HPDE6-E6E7 (cell line): ENCODE measurements around the gene SPI1.

Experiments used
- DNase-seq: peaks from one replicate; pipeline ENCODE4 v3.0.0; 2011; ENCODE audit warnings: missing footprints; ENCODE audit errors: extremely low spot score

The SPI1 gene

GRCh38 chr11:47378010-47378835 lies at the start of gene SPI1:
TSS of gene SPI1 (minus strand) at chr11:47378547. CDS start at chr11:47378353, 194 bp downstream.
- DNase-seq: no peak

- peak; percentile 88 for DNase-seq
Observed at GRCh38 chr11:47426062-47426956, 48.0 kb upstream of the SPI1 start, which contains the start of gene PSMC3. TSS of gene PSMC3 (minus strand) at chr11:47426439. CDS start at chr11:47426279, 160 bp downstream.

DNA sequence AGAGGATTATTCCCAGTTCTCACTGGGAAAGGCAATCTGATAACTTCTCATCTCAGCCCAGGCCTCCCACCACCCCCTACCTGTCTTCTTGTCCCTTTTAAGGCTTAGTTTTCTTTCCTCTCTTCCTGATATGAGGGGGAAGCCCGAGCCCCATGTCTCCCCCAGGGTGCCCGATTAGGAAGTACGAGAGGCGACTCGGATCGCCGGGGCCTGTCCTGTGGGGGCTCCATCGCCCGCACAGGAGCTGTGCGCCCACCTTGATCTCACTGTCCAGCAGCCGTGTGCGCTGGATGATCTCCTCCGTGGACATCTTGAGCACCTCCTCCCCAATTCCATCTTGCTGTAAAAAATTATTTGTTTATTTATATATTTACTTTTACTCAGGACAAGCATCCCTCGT lies 47.3 kb upstream of the SPI1 start:
- no peak for DNase-seq

GRCh38 chr11:47418454-47419259 lies 40.3 kb upstream of the SPI1 start:
- no peak for DNase-seq

DNA sequence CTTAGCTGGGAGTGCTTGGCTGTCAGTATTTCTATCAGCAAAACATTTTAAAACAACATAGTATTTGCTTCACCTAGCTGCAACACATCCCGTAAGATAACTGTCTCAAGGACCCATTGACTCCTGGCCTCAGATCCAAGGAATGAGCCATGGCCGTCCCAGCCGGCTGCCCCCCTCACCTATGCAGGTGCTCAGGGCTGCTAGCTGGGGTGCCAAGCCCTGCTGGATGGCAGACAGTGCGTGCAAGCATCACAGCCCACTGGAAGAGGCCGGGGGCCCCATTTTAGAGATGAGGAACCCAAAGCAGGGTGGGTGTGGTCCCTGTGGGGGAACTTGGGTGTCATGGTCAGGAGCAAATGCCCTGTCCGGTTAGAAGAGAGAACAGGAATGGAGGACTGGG lies 39.4 kb upstream of the SPI1 start:
- DNase-seq: no peak

DNA sequence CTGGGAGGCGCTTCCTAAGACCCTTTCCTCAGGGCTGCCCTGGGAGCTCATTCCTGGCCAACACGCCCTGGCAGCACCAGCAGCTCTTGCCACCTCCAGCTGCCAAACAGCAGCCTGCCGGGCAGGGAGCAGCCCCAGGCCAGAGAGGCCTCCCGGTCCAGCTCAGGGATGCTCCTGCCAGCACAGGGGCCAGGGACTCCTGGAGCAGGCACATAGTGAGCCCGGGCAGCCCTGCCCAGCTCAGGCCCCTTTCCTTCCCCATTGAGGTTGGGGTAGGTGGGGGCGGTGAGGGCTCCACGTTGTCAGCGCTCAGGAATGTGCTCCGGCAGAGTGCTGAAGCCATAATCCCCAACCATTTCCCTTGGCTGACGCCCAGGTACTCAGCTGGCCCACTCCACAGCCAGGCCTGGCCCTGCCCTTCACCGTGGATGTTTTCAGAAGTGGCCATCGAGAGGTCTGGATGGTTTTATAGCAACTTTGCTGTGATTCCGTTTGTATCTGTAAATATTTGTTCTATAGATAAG lies 37.7 kb upstream of the SPI1 start:
- peak; percentile 94 for DNase-seq

- no peak for DNase-seq
Observed at GRCh38 chr11:47415091-47415854, 36.9 kb upstream of the SPI1 start.

DNA sequence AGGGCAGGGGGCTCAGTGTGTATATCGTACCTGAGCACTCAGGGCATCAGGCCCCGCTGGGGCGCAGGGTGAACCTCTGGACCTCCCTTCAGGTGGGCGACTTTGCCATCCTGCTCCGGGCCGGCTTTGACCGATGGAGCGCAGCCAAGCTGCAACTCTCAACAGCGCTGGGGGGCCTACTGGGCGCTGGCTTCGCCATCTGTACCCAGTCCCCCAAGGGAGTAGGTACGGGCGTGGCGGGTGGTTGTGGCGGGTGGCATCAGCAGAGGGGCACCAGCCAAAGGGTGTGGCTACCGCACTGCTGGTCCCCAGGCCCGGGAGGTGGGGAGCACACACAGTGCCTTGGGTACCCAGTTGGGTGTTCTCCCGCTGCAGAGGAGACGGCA lies 36.3 kb upstream of the SPI1 start:
- DNase-seq: no peak

DNA sequence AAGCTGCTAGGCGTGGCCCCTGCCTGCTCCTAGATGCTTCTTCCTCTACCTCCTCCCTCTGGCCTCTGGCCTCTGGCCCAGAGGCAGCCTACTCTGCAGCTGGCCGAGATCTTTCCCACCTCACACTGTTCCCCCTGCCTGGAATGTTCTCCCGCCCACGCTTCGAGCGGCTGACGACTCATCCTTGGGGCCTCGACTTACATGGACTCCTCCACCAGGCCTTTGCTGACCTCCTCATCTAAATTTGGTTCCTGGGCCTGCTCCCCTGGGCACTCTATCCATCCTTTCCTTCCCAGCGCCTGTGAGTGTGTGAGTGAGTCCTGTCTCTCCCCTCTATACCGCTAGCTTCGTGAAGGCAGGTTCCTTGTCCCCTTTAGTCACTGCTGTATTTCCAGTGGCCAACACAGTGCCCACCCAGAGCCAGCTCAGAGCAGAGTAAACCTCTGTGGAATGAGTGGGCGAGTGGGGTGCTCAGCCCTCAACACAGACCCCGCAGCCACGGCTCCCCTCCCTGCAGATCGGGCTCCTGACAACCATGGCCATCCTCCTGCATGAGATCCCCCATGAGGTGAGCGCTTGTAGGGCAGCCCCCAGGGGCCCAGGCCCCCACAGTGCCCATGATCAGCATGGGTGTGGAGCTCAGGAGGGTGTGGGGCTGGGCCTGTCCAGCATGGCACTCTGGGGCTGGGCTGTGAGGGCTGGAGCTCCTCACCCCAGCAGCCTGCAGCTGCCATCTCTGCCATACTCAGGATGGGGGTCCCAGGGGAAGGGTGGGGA lies 35.7 kb upstream of the SPI1 start:
- no peak for DNase-seq

DNA sequence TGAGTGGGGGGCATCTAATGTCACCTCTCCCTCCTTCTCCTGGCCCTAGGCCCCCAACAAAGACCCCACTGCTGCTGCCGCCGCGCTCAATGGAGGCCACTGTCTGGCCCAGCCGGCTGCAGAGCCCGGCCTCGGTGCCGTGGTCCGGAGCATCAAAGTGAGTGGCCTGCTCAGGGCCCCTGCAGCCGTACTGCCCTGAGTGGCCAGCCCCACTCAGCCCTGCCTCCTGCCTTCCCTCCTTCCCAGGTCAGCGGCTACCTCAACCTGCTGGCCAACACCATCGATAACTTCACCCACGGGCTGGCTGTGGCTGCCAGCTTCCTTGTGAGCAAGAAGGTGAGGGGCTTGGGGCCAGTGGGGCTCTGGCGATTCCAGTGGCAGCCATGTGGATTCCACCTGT lies 35.0 kb upstream of the SPI1 start:
- no peak for DNase-seq

GRCh38 chr11:47411884-47412746 lies 33.8 kb upstream of the SPI1 start:
- no peak for DNase-seq

DNA sequence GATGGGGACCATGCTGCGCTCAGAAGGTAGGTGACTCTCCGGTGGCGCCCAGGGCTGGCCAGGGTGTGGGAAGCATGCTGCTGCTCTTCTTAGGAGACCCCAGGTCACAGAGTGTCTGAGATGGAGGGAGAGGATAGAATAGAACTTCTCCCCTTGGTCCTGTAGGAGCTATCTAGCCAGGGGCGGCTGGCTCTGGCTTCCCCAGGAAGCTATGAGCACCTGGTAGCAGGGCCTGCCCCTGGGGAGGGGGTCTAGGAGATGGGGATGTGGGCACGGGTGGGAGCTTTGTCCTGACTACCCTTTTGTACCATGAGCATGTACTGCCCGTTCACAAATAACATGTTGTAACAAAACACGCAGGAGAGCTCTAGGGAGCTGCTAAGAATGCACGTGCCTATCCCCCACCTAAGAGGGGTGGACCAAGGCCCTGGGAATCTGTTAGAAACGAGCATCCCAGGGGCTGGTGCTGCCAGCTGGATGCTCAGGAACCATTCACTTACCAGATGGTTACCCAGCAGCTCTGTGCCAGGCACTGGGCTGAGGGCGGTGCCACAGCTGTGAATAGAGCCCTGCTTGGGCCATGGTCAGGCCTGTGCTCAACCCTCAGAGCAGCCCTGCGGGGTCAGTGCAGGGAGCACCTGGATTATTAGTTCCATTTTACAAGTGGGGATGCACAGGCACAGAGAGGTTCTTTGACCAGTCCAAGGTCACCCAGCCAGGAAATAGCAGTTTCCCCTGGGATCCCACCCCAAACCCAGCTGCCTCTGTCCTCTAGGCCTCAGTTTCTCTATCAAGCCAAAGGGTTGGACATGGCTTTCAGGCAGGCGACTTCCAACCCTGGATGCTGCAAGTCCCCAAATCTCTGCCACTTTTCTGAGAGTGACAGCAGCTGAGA lies 32.3 kb upstream of the SPI1 start:
- no peak for DNase-seq

GRCh38 chr11:47409440-47410369 lies 31.4 kb upstream of the SPI1 start:
- DNase-seq: peak; percentile 48

GRCh38 chr11:47408598-47409439 lies 30.5 kb upstream of the SPI1 start:
- DNase-seq: peak; percentile 86

DNA sequence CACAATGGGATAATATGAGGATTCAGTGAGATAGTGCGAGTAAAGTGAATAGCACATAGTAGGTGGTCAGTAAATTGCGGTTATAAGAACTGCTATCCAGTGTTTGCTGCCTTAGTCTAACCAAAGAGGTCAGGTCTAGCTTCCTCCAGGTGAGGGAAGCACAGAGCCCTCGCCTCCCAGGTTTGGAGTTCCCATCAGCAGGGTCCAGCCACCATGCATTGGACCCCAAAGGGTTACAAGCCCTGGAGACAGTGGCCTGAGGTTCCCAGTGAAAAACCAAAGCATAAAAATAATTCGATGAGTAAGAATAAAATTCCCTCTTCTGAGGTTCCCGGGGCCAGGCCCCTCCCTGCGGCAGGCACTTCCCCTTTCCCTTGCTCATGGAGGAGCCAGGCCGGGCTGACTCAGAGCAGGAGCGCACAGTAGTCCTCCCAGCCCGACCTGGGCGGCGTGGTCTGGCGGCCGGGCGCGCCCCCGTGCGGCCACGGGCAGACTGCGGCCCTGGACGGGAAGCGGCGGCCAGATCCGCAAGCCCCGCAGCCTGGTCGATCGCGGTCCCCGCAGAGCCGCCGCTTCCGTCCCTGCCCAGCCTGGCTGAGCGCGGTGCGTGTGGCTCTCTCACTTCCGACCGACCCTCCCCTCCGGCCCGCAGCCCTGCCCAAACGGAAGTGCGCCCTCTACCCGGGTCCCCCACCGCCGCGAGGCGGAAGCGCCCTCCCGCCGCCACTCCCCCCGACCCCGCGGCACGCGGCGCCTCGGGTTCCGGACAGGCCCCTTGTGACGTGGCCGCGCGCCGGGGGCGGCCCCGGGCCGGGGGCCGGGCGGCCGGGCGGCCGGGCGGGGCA lies 29.6 kb upstream of the SPI1 start, which contains the start of gene SLC39A13:
SLC39A13 (plus strand) TSS at position 845 of the 845 bp plus-strand sequence. CDS start 1,505 bp downstream, outside the sequence.
- peak; percentile 98 for DNase-seq
